ENCODE measurements around the gene SAMD11.

Gene SAMD11

DNA sequence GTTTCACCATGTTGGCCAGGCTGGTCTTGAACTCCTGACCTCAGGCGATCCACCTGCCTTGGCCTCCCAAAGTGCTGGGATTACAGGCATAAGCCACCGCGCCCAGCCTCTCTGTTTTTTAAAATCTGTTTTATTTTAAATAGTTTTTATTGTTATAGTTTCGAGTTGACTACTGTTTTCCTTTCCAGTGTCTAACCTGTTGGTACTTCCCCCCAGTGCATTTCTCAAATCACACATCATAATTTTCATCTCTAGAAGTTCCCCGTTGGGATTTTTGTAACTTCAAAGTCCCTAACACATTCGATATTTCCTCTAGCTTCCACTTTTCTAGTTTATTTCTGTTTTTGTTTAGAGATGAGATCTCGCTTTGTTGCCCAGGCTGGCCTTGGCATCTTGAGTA is 68.6 kb downstream of the SAMD11 start:
- no peak for DNase-seq (ENCODE audit: low read depth in 2 of 3, low spot score in 1 of 3)

DNA sequence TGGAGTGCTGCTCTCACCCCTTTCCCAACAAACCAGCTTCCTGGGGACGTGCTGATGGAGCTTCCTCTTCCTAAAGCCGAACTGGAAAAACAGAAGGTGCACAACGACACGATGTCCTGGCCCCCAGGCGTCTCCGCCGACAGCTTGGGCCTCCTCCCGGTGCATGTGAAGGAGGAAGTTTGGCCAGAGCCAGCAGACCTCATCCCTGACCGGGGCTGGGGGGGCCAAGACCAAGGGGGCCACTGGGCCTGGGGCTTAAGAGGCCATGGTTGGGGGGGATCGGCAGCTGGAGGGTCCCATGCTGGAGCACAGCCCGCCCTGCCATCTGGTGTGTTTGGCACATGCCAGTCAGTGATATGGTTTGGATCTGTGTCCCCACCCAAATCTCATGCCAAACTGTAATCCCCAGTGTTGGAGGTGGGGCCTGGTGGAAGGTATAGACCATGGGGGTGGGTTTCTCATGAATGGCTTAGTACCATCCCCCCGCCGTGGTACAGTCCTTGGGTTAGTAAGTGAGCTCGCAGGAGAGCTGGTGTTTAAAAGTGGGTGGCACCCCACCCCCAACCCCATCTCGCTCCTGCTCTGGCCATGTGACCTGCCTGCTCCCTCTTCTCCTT is 69.8 kb downstream of the SAMD11 start:
- no peak for DNase-seq (ENCODE audit: low read depth in 2 of 3, low spot score in 1 of 3)
